ENCODE results near the gene PGA4.

Gene PGA4

GRCh38 chr11:61270354-61271076 lies 48.4 kb downstream of the PGA4 start:
- Mint-ChIP-seq H3K36me3 (no peaks in the 10 kb centered on the region), H3K4me1 (no peaks in the 10 kb centered on the region), H3K27ac (no peak overlapping the region), H3K27me3 (no peaks in the 10 kb centered on the region), H3K9me3 (no peaks in the 10 kb centered on the region), H3K4me3 (no peak overlapping the region)
- no peak for DNase-seq
- CTCF ChIA-PET, result interaction anchor here (0.6 to 1.7 kb wide), 6 partner anchors 12 to 367 kb away, joined by 3 to 8 read pairs (median 4); partner anchors contain the start of gene VWCE

- Mint-ChIP-seq H3K4me1 (no peaks in the 10 kb centered on the region), H3K27me3 (no peaks in the 10 kb centered on the region), H3K9me3 (no peaks in the 10 kb centered on the region), H3K4me3 (no peak overlapping the region), H3K27ac (no peak overlapping the region), H3K36me3 (no peaks in the 10 kb centered on the region)
- no peak for DNase-seq
- CTCF ChIA-PET, result interaction anchor here (1.0 kb wide), 1 partner anchor 18 kb away, joined by 3 read pairs; no protein-coding TSS in a partner anchor
Measured at GRCh38 chr11:61272731-61273130, 50.6 kb downstream of the PGA4 start.

- H3K36me3 Mint-ChIP-seq, result no peaks in the 10 kb centered on the region
- no peaks in the 10 kb centered on the region for H3K9me3 Mint-ChIP-seq
- no peaks in the 10 kb centered on the region for H3K4me1 Mint-ChIP-seq
- H3K27ac Mint-ChIP-seq, result no peak overlapping the region
- no peaks in the 10 kb centered on the region for H3K27me3 Mint-ChIP-seq
- CTCF ChIA-PET, result interaction anchor here (1.0 kb wide), 1 partner anchor 19 kb away, joined by 3 read pairs; no protein-coding TSS in a partner anchor
- DNase-seq, result no peak
- no peak overlapping the region for H3K4me3 Mint-ChIP-seq
Measured at GRCh38 chr11:61273178-61274078, 51.3 kb downstream of the PGA4 start.

- no peak overlapping the region for H3K27ac Mint-ChIP-seq
- no peak for DNase-seq
- H3K4me3 Mint-ChIP-seq, result no peak overlapping the region
- H3K27me3 Mint-ChIP-seq, result no peaks in the 10 kb centered on the region
- H3K36me3 Mint-ChIP-seq, result no peaks in the 10 kb centered on the region
- no peaks in the 10 kb centered on the region for H3K9me3 Mint-ChIP-seq
- CTCF ChIA-PET, result no interaction called here
- no peaks in the 10 kb centered on the region for H3K4me1 Mint-ChIP-seq
Measured at GRCh38 chr11:61274084-61274483, 51.9 kb downstream of the PGA4 start.

GRCh38 chr11:61275191-61275590 lies 53.0 kb downstream of the PGA4 start:
- Mint-ChIP-seq H3K27me3 (no peaks in the 10 kb centered on the region), H3K27ac (no peak overlapping the region), H3K4me3 (no peak overlapping the region), H3K4me1 (no peaks in the 10 kb centered on the region), H3K36me3 (no peaks in the 10 kb centered on the region), H3K9me3 (no peaks in the 10 kb centered on the region)
- no peak for DNase-seq
- CTCF ChIA-PET, result interaction anchor here (1.0 kb wide), 1 partner anchor 20 kb away, joined by 3 read pairs; no protein-coding TSS in a partner anchor

- Mint-ChIP-seq H3K9me3 (no peaks in the 10 kb centered on the region), H3K4me1 (no peaks in the 10 kb centered on the region), H3K36me3 (no peaks in the 10 kb centered on the region), H3K27ac (no peak overlapping the region), H3K27me3 (no peaks in the 10 kb centered on the region), H3K4me3 (no peak overlapping the region)
- CTCF ChIA-PET, result interaction anchor here (0.7 to 1.1 kb wide), 4 partner anchors 12 to 158 kb away, joined by 3 to 4 read pairs (median 3); no protein-coding TSS in a partner anchor
- DNase-seq, result no peak
Measured at GRCh38 chr11:61277186-61278000, 55.2 kb downstream of the PGA4 start.

- Mint-ChIP-seq H3K27ac (no peak overlapping the region), H3K36me3 (no peaks in the 10 kb centered on the region), H3K9me3 (no peaks in the 10 kb centered on the region), H3K4me3 (no peak overlapping the region), H3K4me1 (no peaks in the 10 kb centered on the region), H3K27me3 (peaks cover 3% of the 10 kb centered on the region)
- DNase-seq, result no peak
- CTCF ChIA-PET, result interaction anchor here (0.8 to 1.2 kb wide), 4 partner anchors 11 to 157 kb away, joined by 3 to 4 read pairs (median 3); no protein-coding TSS in a partner anchor
Measured at GRCh38 chr11:61278001-61278470, 55.9 kb downstream of the PGA4 start.

- Mint-ChIP-seq H3K4me1 (no peaks in the 10 kb centered on the region), H3K4me3 (no peak overlapping the region), H3K36me3 (no peaks in the 10 kb centered on the region), H3K27me3 (peaks cover 3% of the 10 kb centered on the region), H3K9me3 (no peaks in the 10 kb centered on the region), H3K27ac (no peak overlapping the region)
- no peak for DNase-seq
- CTCF ChIA-PET, result interaction anchor here (1.4 kb wide), 1 partner anchor 106 kb away, joined by 3 read pairs; no protein-coding TSS in a partner anchor
Measured at GRCh38 chr11:61279934-61280659, 58.0 kb downstream of the PGA4 start.

- Mint-ChIP-seq H3K27me3 (peaks cover 3% of the 10 kb centered on the region), H3K36me3 (no peaks in the 10 kb centered on the region), H3K9me3 (no peaks in the 10 kb centered on the region), H3K27ac (no peak overlapping the region), H3K4me1 (no peaks in the 10 kb centered on the region), H3K4me3 (no peak overlapping the region)
- CTCF ChIA-PET, result interaction anchor here (1.4 kb wide), 1 partner anchor 105 kb away, joined by 3 read pairs; no protein-coding TSS in a partner anchor
- no peak for DNase-seq
Measured at GRCh38 chr11:61280883-61281580, 58.9 kb downstream of the PGA4 start.
